Fibroblast of lung (primary cell): ENCODE data around the gene CHRD. TPM values are rescaled to one million over a fixed set of nuclear protein-coding genes. Genes with fewer than 3 reads are reported as not detected.

Experiments used
- DNase-seq, 2 donors: peaks; one replicate each; pipeline versions ENCODE4 v3.0.0 to v3.0.0-alpha.2; 2010; ENCODE audit warnings: low read depth in 2 of 2
- H2AFZ ChIP-seq: 2 replicates; pipeline ENCODE4 v1.5.1; 2012; ENCODE audit warnings: low read length, control low read depth, inconsistent platforms
- H3K27ac ChIP-seq: 2 replicates; pipeline ENCODE4 v1.5.1; 2011; ENCODE audit warnings: low read length, control low read depth; ENCODE audit not compliant: insufficient read depth
- H3K27me3 ChIP-seq: 2 replicates; pipeline ENCODE4 v1.5.1; 2011; ENCODE audit warnings: mild to moderate bottlenecking, low read length; ENCODE audit not compliant: control insufficient read depth, insufficient read depth
- H3K36me3 ChIP-seq: 2 replicates; pipeline ENCODE4 v1.5.1; 2011; ENCODE audit warnings: low read length; ENCODE audit not compliant: control insufficient read depth, insufficient read depth
- H3K4me1 ChIP-seq: 2 replicates; pipeline ENCODE4 v1.5.1; 2011; ENCODE audit warnings: low read length; ENCODE audit not compliant: control insufficient read depth, insufficient read depth; ENCODE audit errors: extremely low read depth
- H3K4me2 ChIP-seq: 2 replicates; pipeline ENCODE4 v1.5.1; 2011; ENCODE audit warnings: low read length, control low read depth; ENCODE audit not compliant: insufficient read depth; ENCODE audit errors: extremely low read depth
- H3K4me3 ChIP-seq, 4 experiments: fragments of 200-600 bp in 1 of 4; sonication (generic) in 1 of 4; replicated peaks in 1 of 4; 2 replicates each; pipeline ENCODE4 v1.5.1; 2011 to 2016; ENCODE audit warnings: low read length in 4 of 4, low read depth in 3 of 4, mild to moderate bottlenecking in 3 of 4, control low read depth in 2 of 4, inconsistent platforms in 1 of 4, mixed read lengths in 1 of 4; ENCODE audit not compliant: insufficient read depth in 1 of 4; ENCODE audit errors: control extremely low read depth in 1 of 4
- H3K79me2 ChIP-seq: 2 replicates; pipeline ENCODE4 v1.5.1; 2012; ENCODE audit warnings: mild to moderate bottlenecking, low read length, inconsistent platforms; ENCODE audit not compliant: control insufficient read depth, insufficient read depth
- H3K9ac ChIP-seq: 2 replicates; pipeline ENCODE4 v1.5.1; 2011; ENCODE audit warnings: mild to moderate bottlenecking, low read length, control low read depth; ENCODE audit not compliant: insufficient read depth
- H3K9me3 ChIP-seq: 2 replicates; pipeline ENCODE4 v1.5.1; 2012; ENCODE audit warnings: low read depth, low read length; ENCODE audit not compliant: control insufficient read depth, insufficient read depth
- H4K20me1 ChIP-seq: 2 replicates; pipeline ENCODE4 v1.5.1; 2011; ENCODE audit warnings: low read length; ENCODE audit not compliant: control insufficient read depth, insufficient read depth; ENCODE audit errors: extremely low read depth
- EZH2 ChIP-seq: IDR thresholded peaks from 2 replicates; pipeline ENCODE4 v1.5.1; 2012; ENCODE audit warnings: low read length, control low read depth, mild to moderate bottlenecking; ENCODE audit errors: missing control alignments
- polyA plus RNA-seq, 2 donors: library from polyadenylated mRNA; depleted of rRNA in 1 of 2; stranded (reverse) in 1 of 2; unstranded in 1 of 2; fragments of >200 nt; gene quantifications; 2 replicates each; pipeline ENCODE4 v1.2.1, GENCODE V29; 2011 to 2012; ENCODE audit warnings: missing spikeins in 1 of 2
- total RNA-seq: library from RNA; depleted of rRNA; stranded (reverse); fragments of >200 nt; gene quantifications from 2 replicates; pipeline ENCODE4 v1.2.1, GENCODE V29; 2014
- TF ChIP-seq, protein P1 (sequence below), 2 donors: IDR thresholded peaks in 1 of 2; conservative IDR thresholded peaks in 1 of 2; 1 replicate in 1 of 2; 2 replicates in 1 of 2; pipeline ENCODE4 v1.5.1; 2011 to 2012; ENCODE audit warnings: low read length in 2 of 2, control low read depth in 1 of 2, inconsistent platforms in 1 of 2, low read depth in 1 of 2, mild to moderate bottlenecking in 1 of 2

Gene CHRD
- total and polyA plus RNA-seq, 2 donors (not counting 1 experiment from before 2014, with no cell fraction given): 1.3 to 4.8 TPM

DNA sequence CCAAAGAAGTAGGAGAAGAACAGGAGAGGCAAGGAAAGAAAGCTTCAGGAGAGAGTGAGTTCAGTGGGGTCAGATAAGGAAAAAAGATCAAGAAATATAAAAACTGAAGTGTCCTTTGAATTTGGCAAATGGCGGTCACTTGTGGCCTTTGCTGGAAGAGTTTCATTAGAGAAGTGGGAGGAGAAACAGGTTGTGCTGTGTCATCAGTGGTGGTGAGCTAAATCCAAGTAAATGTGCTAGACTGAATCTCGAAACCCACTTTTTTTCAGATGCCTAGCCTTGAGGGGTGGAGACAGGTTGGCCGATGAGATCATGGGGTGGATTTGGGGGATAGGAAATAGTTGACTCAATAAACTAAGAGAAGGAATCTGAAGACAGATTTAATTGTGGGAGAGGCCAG, 43.7 kb downstream of the CHRD start:
- no peak for DNase-seq
- Histone ChIP-seq H3K79me2 (no peaks in the 10 kb centered on the region), H3K27me3 (no peaks in the 10 kb centered on the region), H3K4me2 (no peak overlapping the region), H2AFZ (no peak overlapping the region), H3K36me3 (no peaks in the 10 kb centered on the region), H3K27ac (no peak overlapping the region), H3K4me1 (no peaks in the 10 kb centered on the region), H3K4me3 (no peak overlapping the region), H4K20me1 (no peaks in the 10 kb centered on the region), H3K9me3 (no peaks in the 10 kb centered on the region), H3K9ac (no peak overlapping the region)
- TF ChIP-seq, protein P1, sequence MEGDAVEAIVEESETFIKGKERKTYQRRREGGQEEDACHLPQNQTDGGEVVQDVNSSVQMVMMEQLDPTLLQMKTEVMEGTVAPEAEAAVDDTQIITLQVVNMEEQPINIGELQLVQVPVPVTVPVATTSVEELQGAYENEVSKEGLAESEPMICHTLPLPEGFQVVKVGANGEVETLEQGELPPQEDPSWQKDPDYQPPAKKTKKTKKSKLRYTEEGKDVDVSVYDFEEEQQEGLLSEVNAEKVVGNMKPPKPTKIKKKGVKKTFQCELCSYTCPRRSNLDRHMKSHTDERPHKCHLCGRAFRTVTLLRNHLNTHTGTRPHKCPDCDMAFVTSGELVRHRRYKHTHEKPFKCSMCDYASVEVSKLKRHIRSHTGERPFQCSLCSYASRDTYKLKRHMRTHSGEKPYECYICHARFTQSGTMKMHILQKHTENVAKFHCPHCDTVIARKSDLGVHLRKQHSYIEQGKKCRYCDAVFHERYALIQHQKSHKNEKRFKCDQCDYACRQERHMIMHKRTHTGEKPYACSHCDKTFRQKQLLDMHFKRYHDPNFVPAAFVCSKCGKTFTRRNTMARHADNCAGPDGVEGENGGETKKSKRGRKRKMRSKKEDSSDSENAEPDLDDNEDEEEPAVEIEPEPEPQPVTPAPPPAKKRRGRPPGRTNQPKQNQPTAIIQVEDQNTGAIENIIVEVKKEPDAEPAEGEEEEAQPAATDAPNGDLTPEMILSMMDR (conservative IDR thresholded peaks at IDR 0.05 in 1 of 2, IDR thresholded peaks at IDR 0.05 in 1 of 2; ENCODE audit: low read depth in 1 of 2, low read length in 2 of 2): no peak
- no peak for TF ChIP-seq EZH2

DNA sequence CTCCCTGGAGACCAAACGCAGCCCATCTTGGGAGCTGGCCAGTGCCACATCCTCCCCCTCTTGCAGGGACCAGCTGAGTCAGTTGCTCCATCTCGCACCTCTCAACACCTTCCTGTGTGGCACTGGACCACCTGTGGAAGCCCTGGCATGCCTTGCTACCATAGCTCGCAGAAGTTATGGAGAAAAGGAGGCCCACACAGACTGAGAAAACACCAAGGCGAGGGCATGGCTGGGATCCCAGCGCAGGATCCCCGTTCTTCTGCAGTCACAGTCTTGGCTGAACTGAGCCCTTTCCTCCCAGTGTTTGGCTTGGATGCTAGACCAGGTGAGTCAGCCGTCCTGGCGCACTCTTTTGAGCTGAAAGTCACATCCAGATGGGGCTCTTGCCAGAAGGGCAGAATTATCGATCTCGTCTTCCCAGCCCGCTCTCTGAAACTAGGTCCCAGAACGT, 46.9 kb downstream of the CHRD start:
- H3K36me3 ChIP-seq: no peaks in the 10 kb centered on the region
- peaks cover 3% of the 10 kb centered on the region for H3K27me3 ChIP-seq
- TF ChIP-seq EZH2: no peak
- TF ChIP-seq, protein P1 (conservative IDR thresholded peaks at IDR 0.05 in 1 of 2, IDR thresholded peaks at IDR 0.05 in 1 of 2; ENCODE audit: low read depth in 1 of 2, low read length in 2 of 2): no peak
- H4K20me1 ChIP-seq: no peaks in the 10 kb centered on the region
- H2AFZ ChIP-seq: no peak overlapping the region
- H3K9ac ChIP-seq: no peak overlapping the region
- no peaks in the 10 kb centered on the region for H3K79me2 ChIP-seq
- H3K9me3 ChIP-seq: no peaks in the 10 kb centered on the region
- H3K27ac ChIP-seq: no peak overlapping the region
- no peak overlapping the region for H3K4me2 ChIP-seq
- DNase-seq: peak in 1 of 2 donors; percentile 71
- H3K4me3 ChIP-seq: no peak overlapping the region
- no peaks in the 10 kb centered on the region for H3K4me1 ChIP-seq

DNA sequence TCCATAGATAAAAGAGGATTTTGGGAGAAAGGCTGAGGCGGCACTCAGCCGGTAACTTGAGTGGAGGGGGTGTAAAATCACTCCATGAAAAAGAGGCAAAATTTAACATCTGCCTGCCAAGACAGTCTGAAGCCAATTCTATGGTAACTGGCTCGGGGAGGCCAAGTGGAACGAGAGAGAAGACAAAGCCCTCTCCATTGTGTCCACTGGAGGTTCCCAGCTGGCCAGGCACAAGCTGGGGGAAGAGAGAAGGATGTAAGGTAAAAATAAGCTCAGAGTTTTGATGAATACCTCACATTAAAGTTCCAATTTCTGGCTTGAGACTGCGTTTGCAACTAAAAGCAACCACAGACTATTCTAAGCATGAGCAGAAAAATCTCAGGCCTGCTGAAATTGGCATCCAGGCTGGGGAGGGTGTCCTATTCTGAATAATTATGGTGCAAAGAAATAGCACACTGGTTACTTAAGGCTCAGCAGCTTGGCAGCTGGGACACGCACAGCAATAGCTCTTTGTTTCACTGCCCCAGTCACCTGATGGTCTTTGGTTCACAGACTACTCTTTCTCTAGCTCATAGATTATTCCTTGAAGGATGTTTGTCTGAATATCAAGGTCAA, 48.8 kb downstream of the CHRD start:
- TF ChIP-seq, protein P1 (conservative IDR thresholded peaks at IDR 0.05 in 1 of 2, IDR thresholded peaks at IDR 0.05 in 1 of 2; ENCODE audit: low read depth in 1 of 2, low read length in 2 of 2): no peak
- TF ChIP-seq EZH2: no peak
- H3K9me3 ChIP-seq: no peaks in the 10 kb centered on the region
- H3K36me3 ChIP-seq: no peaks in the 10 kb centered on the region
- no peak overlapping the region for H3K9ac ChIP-seq
- no peak overlapping the region for H3K27ac ChIP-seq
- H2AFZ ChIP-seq: no peak overlapping the region
- H3K79me2 ChIP-seq: no peaks in the 10 kb centered on the region
- H4K20me1 ChIP-seq: no peaks in the 10 kb centered on the region
- no peak overlapping the region for H3K4me3 ChIP-seq
- H3K4me2 ChIP-seq: no peak overlapping the region
- peak in 1 of 2 donors; percentile 93 for DNase-seq
- H3K4me1 ChIP-seq: no peaks in the 10 kb centered on the region
- peaks cover 3% of the 10 kb centered on the region for H3K27me3 ChIP-seq
